Activated T-helper 2 cell treated with anti-CD3 and anti-CD28 coated beads, Interferon-gamma antibody, Interleukin-2, Interleukin-4, amounts not matched to agents 10 μg/mL and 5 μg/mL and 100 μg/mL, durations not matched to agents 14 hours and 24 hours and 36 hours (primary cell): Measurements from ENCODE around the gene ETFB. TPM values are rescaled to one million over a fixed set of nuclear protein-coding genes. Genes with fewer than 3 reads are reported as not detected.

Experiments used
- DNase-seq: peaks from one replicate; pipeline ENCODE4 v3.0.0; 2021; ENCODE audit warnings: low spot score
- H3K27ac Mint-ChIP-seq: one replicate; pipeline ENCODE4 v1.8.0; 2021; ENCODE audit warnings: mixed read lengths
- H3K27me3 Mint-ChIP-seq: one replicate; pipeline ENCODE4 v1.8.0; 2021; ENCODE audit warnings: low read depth, mixed read lengths
- H3K36me3 Mint-ChIP-seq: one replicate; pipeline ENCODE4 v1.8.0; 2021; ENCODE audit warnings: low read depth, mixed read lengths
- H3K4me1 Mint-ChIP-seq: one replicate; pipeline ENCODE4 v1.8.0; 2021; ENCODE audit warnings: low read depth, mixed read lengths
- H3K4me3 Mint-ChIP-seq: one replicate; pipeline ENCODE4 v1.8.0; 2021; ENCODE audit warnings: low read depth, mild to moderate bottlenecking, moderate library complexity, mixed read lengths
- H3K9me3 Mint-ChIP-seq: one replicate; pipeline ENCODE4 v1.8.0; 2021; ENCODE audit warnings: mixed read lengths
- intact Hi-C: fragments of 100-400 bp; cut with micrococcal nuclease; formaldehyde crosslinking; loops from one replicate; pipeline ENCODE4 v1.15.1; 2023
- total RNA-seq: library from RNA; stranded (reverse); gene quantifications from 2 replicates; pipeline ENCODE4 v1.2.3, GENCODE V29; 2022

Gene ETFB
- total RNA-seq, 1 donor from 2014 or later, result 215 TPM

DNA sequence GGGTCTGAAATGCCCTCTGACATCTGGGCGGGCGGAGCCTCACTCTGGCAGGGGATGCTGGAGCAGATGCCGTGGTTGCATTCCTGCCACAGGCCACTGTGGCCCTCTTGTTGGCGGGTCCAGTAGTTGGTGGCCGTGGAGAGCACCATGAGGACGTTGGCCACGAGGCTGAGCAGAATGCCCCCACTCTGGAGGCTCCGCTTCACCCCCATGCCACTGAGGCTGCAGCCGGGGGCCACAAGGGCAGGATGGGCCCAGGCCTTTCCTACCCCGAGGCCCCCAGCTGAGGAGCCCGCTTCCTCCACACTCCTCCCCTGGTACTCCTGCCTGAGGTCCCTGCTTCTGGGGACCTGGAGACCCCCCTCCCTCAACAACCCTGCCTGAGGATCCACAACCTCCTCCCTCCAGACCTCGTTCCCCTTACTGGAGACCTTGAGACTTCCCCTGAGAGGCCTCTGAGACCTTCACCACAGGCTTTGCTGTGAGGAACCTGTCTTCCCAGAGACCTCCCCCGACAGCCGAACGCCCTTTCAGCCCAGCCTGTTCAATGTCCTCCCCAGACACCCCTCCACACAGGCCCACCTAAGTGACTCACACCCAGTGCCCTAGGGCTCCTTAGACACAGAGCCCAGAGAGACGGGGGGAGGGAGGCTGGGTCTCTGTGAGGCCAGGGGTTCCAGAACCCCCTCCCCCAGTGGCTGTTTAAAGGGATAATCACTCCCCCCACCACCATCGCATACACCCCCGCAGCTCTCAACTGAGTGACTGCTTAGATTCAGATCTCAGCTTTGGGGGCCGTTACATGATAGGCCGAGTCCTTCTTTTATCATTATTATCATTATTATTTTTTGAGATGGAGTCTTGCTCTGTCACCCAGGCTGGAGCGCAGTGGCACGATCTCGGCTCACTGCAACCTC is 2.4 kb upstream of the ETFB start, which contains the start of gene CLDND2:
Gene CLDND2, minus strand, starts transcription at position 638 of the 917 bp plus-strand sequence. Its CDS starts 426 bp downstream, at position 212.
- Mint-ChIP-seq H3K9me3 (no peaks in the 10 kb centered on the region), H3K27ac (peak within 1 kb of the TSS; percentile 95), H3K36me3 (peaks cover 51% of the 10 kb centered on the region), H3K4me1 (peaks cover 51% of the 10 kb centered on the region), H3K27me3 (no peaks in the 10 kb centered on the region), H3K4me3 (peak within 1 kb of the TSS; percentile 98)
- DNase-seq, result no peak
- intact Hi-C loops, result no loop called here

DNA sequence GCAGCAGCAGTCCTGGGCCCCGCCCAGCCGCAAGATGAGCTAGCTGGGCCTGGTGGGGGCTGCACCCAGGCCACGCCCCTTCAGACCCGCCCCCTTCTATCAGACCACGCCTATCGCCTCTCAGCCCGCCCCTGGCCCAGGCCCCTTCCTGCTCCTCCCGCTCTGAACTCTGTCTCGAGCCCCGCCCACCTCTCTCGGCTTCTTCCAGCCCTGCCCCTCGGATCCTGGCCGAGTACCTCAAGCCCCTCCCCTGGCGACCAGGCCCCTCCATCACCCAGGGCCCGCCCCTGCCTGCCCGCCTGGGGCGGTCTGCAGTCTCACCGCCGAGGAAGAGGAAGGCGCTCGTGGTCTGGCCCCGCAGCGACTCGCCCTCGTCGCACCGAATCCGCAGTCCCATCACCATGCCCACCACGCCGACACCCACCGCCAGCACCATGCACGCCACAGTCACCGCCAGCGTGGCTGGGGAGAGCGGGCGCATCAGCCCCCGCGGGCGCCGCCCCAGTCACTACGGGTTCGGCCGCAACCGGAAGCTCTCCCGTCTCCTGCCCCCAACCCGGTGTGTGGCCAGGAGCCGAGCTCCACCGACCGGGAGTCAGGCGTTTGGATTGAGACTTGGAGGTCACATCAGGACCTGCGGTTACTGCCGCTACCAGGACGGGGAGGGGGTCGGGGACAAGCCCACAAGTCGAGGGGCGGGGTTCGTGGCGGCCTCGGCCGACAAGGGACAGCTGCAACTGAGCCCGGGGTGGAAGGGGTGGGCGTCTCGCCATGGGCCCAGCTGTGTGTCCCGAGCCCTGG is 1.6 kb upstream of the ETFB start:
- Mint-ChIP-seq H3K4me3 (peak overlapping the region; percentile 98), H3K9me3 (no peaks in the 10 kb centered on the region), H3K27ac (peak overlapping the region; percentile 95), H3K36me3 (peaks cover 57% of the 10 kb centered on the region), H3K4me1 (peaks cover 49% of the 10 kb centered on the region), H3K27me3 (no peaks in the 10 kb centered on the region)
- DNase-seq, result peak; percentile 98
- intact Hi-C loops, result loop anchor here (1.0 kb wide), 2 partner anchors 27 to 28 kb away; no protein-coding TSS in a partner anchor

DNA sequence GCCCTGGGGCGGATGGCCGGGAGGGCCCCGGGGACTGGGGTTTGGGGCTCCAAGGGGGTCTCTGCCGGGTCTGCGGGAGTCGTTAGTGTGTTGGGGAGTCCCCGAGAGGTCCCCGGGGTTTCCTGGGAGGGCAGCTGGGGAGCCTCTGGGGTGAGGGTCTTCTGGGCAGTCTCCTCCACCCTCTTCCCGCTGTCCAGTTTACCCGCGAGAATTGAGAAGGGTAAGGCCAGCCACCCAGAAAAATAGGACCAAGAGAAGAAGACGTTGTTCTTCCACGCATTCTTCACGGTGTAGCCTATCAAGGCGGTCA is 1.0 kb upstream of the ETFB start:
- Mint-ChIP-seq H3K36me3 (peaks cover 59% of the 10 kb centered on the region), H3K27ac (peak overlapping the region; percentile 95), H3K9me3 (no peaks in the 10 kb centered on the region), H3K4me3 (peak overlapping the region; percentile 98), H3K4me1 (peaks cover 51% of the 10 kb centered on the region), H3K27me3 (no peaks in the 10 kb centered on the region)
- intact Hi-C loops, result loop anchor here (1.0 kb wide), 2 partner anchors 27 to 28 kb away; no protein-coding TSS in a partner anchor
- no peak for DNase-seq

DNA sequence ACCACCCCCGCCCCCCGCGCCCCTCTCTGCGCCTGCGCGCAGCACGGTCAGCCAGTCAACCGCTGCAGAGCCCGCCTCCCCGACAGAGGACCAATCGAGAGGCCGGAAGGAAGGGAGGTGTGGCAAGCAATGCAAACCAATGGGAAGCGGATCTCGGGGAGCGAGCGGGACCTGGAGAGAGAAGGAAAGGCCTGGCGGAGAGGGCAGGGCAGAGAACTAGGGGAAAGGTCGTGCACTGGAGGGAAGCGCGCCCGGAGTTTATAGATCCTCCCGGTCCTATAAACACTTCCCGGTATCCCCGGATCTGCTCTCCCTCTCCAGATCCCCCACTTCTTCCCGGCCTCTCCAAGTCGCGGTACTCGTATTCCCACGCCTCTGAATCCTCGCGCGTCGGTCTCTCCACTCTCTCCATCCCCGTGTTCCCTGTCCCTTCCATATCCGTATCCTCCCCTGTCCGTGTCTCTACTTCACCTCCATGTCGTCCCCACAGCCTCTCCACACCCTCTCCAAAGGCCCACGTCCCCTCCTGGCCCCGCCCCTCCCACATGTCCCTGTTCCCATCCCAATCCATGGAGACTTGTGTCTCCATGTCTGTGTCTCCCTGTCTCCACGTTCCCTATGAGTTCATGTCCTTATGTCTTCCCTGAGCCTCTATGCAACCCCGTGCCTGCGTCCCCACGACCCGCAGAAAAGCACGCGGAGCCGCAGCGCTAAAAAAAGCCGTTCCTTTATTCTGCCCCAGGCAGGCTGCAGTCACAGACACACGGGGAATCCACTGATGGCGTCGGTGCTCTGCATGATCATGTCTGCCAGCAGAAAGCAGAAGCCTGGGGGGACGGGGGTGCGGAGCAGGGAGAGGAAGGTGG is 434 bp upstream of the ETFB start:
- Mint-ChIP-seq H3K36me3 (peaks cover 53% of the 10 kb centered on the region), H3K4me1 (peaks cover 52% of the 10 kb centered on the region), H3K4me3 (peak overlapping the region; percentile 98), H3K27me3 (no peaks in the 10 kb centered on the region), H3K9me3 (no peaks in the 10 kb centered on the region), H3K27ac (peak overlapping the region; percentile 95)
- intact Hi-C loops, result loop anchor here (1.0 kb wide), 2 partner anchors 27 to 28 kb away; no protein-coding TSS in a partner anchor
- peak; percentile 93 for DNase-seq

DNA sequence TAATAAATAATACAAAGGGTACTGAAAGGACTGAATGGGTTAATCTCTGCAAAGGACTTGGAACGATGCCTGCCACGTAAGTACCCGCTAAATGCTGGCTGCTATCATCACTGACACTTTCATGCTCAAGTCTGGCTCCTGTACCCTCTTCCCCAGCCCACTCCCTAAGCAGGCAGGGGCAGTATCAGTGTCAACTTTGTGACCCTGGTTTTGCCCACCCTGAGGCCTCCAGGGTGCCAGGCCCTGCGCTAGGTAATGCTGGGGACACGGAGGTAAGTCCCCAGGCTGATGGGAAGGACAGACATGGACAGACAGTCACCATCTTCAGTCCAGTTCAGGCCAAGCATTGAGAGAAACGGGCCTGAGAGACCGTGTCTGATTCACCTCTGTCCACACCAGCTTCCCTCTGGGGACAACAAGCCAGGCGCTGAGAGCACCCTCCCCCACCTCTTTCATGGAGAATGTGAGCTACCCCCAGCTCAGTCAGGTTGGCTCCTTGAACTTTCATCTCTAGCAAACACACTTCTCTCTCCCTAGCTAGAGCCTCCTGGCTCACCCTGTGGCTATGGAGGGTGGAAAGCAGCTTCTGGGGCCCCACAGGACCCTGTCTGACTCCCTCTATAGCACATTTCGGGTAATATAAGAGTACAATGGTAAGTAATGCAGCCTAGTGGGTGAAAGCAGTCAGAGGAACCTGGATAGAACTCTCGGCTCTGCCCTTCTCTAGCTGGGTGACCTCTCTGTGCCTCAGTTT is 800 bp downstream of the ETFB start:
- peaks cover 46% of the 10 kb centered on the region for H3K4me1 Mint-ChIP-seq
- no peaks in the 10 kb centered on the region for H3K27me3 Mint-ChIP-seq
- no peak for DNase-seq
- peak overlapping the region; percentile 98 for H3K4me3 Mint-ChIP-seq
- H3K27ac Mint-ChIP-seq, result peak overlapping the region; percentile 95
- intact Hi-C loops, result no loop called here
- peaks cover 48% of the 10 kb centered on the region for H3K36me3 Mint-ChIP-seq
- no peaks in the 10 kb centered on the region for H3K9me3 Mint-ChIP-seq

DNA sequence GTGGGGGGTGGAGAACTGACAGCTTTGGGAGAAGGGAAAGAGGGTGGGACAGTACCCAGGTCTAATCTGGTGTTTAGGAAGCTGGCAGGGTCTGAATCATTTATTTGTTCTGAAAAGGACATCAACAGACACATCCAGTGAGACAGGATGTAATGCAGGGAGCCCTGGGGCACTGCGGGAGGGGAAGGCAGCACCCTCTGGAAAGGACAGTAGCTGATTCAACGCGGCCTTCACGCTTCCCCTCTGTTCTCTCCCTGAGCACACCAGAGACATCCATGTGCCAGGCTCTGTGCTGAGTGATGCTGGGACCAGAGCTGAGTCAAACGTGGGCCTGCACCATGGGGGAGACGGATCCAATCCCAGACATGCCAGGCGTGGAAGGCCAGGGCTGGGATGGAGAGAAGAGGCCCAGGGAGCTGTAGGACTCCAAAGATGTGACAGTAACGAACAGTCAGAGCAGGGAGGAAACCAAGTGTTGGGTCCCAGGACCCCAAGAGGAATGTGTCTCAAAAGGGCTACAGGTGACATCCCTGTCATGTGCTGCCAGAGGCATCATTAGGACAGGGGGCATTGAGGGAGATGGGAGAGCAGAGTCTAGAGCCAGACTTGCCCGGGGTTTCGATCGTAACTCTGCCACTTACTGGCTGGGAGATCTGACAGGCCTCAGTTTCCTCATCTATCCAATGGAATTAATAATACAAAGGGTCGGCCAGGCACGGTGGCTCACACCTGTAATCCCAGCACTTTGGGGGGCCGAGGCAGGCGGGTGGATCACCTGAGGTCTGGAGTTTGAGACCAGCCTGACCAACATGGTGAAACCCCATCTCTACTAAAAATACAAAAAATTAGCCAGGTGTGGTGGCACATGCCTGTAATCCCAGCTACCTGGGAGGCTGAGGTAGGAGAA is 1.7 kb downstream of the ETFB start:
- intact Hi-C loops, result no loop called here
- peaks cover 48% of the 10 kb centered on the region for H3K36me3 Mint-ChIP-seq
- peak overlapping the region; percentile 74 for H3K4me3 Mint-ChIP-seq
- no peaks in the 10 kb centered on the region for H3K9me3 Mint-ChIP-seq
- H3K4me1 Mint-ChIP-seq, result peaks cover 46% of the 10 kb centered on the region
- H3K27ac Mint-ChIP-seq, result peak overlapping the region; percentile 99
- DNase-seq, result no peak
- no peaks in the 10 kb centered on the region for H3K27me3 Mint-ChIP-seq

DNA sequence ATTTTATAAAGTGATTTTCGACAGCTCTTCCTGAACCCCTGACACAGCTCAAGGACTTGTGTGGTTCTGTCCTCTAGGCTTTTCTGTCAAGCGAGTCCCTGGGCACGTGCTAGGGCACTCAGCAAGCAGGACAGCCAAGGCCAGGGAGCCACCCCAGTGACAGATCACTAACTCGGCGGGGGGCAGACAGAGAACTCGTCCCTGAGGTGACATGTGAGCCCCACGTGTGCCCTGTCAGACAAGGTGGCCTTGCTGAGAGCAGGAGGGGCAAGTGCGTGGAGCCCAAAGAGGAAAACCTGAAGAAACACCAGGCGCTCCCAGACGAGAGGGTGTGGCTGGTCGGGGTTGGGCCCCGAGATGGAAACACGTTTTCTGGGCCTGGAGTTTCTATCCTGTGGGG is 4.9 kb downstream of the ETFB start:
- peaks cover 62% of the 10 kb centered on the region for H3K36me3 Mint-ChIP-seq
- peaks cover 56% of the 10 kb centered on the region for H3K4me1 Mint-ChIP-seq
- no peak overlapping the region for H3K4me3 Mint-ChIP-seq
- H3K9me3 Mint-ChIP-seq, result no peaks in the 10 kb centered on the region
- DNase-seq, result no peak
- H3K27me3 Mint-ChIP-seq, result no peaks in the 10 kb centered on the region
- intact Hi-C loops, result no loop called here
- H3K27ac Mint-ChIP-seq, result peak overlapping the region; percentile 38

DNA sequence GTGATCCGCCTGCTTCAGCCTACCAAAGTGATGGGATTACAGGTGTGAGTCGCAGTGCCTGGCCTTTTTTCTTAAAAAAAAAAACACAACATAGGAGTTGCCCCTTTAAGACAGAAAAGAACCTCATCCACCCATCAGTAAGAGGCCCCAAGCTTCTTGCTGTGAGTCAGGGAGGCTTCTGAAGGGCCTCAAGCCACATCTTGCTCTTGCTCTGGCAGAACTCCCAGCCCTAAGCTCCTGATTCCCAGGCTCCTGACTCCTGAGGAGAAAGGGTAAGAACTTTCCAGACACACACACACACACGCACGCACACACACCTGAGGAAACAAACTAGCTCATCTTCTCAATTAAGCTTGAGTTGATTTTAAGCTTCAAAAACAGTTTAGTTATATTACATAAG is 6.9 kb downstream of the ETFB start:
- Mint-ChIP-seq H3K4me1 (peaks cover 61% of the 10 kb centered on the region), H3K27ac (peak overlapping the region; percentile 17), H3K36me3 (peaks cover 60% of the 10 kb centered on the region), H3K27me3 (no peaks in the 10 kb centered on the region), H3K9me3 (no peaks in the 10 kb centered on the region), H3K4me3 (no peak overlapping the region)
- no peak for DNase-seq
- intact Hi-C loops, result no loop called here

DNA sequence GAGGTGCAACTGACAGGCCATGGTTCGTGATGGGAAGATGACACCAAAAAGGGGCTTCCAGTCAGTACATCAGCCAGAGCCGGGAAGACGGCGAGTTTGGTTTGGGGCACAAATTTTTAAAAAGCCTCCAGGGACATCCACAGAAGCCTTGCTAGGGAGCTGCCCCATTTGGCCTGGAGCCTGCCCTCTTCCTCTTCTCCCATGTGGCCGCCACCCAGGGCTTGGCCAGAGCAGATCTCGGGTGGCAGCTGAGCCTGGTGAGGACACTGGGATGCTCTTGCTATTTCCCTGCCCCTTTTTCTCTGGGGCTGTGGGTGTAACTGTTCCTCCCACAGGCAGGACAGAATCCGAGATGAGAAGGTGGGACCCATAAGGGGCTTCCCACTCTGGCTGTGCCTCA is 8.2 kb downstream of the ETFB start:
- H3K9me3 Mint-ChIP-seq, result no peaks in the 10 kb centered on the region
- intact Hi-C loops, result no loop called here
- H3K27me3 Mint-ChIP-seq, result no peaks in the 10 kb centered on the region
- H3K4me3 Mint-ChIP-seq, result no peak overlapping the region
- peak overlapping the region; percentile 38 for H3K27ac Mint-ChIP-seq
- H3K4me1 Mint-ChIP-seq, result peaks cover 54% of the 10 kb centered on the region
- H3K36me3 Mint-ChIP-seq, result peaks cover 54% of the 10 kb centered on the region
- DNase-seq, result no peak

DNA sequence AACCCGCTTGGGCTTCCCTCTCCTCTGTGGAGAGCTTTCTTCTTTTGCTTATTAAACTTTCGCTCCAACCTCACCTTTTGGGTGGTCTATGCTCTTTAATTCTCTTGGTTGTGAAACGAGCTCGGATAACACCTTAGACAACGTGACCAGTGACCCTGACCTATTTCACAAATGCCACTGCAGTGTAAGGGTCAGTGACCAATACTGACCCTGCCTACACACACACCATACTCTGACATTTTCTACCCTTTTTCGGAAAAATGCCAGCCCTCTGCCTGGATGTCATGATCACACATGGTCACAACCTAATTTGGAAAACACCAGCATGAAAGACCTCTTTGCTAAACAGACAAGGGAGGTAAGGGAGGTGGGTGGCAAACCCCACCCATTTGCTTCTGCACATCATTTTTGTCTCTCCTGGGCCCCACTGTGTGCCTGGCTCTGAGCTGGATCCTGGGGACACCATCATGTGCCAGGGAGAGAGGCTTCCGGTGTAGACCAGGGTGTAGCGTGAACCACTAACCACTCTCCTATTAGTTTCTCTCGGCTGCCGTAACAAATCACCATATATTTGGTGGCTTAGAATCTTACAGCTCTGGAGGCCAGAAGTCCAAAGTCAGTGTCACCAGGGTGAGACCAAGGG is 9.9 kb downstream of the ETFB start:
- no peaks in the 10 kb centered on the region for H3K27me3 Mint-ChIP-seq
- H3K9me3 Mint-ChIP-seq, result no peaks in the 10 kb centered on the region
- DNase-seq, result no peak
- peak overlapping the region; percentile 67 for H3K27ac Mint-ChIP-seq
- intact Hi-C loops, result no loop called here
- peaks cover 62% of the 10 kb centered on the region for H3K36me3 Mint-ChIP-seq
- no peak overlapping the region for H3K4me3 Mint-ChIP-seq
- H3K4me1 Mint-ChIP-seq, result peaks cover 43% of the 10 kb centered on the region

DNA sequence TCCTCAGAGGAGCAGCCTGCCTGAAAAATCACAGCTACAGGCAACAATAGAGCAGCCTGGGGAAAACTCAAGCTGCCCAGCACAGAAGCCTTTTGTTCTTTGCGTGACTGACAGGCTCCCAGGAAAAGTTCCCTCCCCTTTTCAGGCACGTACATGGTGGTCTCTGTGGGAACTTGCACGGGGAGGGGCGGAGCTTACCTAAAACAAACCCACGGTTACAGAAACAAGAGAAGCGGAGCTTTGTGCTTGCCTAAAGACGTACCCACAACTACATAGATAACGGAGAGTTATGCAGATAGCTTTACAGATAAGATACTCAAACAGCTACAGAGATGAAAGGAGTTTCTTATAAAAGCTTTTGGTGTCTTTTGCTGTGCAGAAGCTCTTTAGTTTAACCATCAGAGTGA is 11.4 kb downstream of the ETFB start:
- intact Hi-C loops, result loop anchor here (2.0 kb wide), 1 partner anchor 16 kb away; no protein-coding TSS in a partner anchor
- H3K4me3 Mint-ChIP-seq, result peak overlapping the region; percentile 65
- peaks cover 40% of the 10 kb centered on the region for H3K4me1 Mint-ChIP-seq
- H3K27ac Mint-ChIP-seq, result peak overlapping the region; percentile 94
- peaks cover 71% of the 10 kb centered on the region for H3K36me3 Mint-ChIP-seq
- no peaks in the 10 kb centered on the region for H3K27me3 Mint-ChIP-seq
- H3K9me3 Mint-ChIP-seq, result no peaks in the 10 kb centered on the region
- peak; percentile 65 for DNase-seq
